Measurements from ENCODE around the gene VENTX. TPM values are rescaled to one million over a fixed set of nuclear protein-coding genes. Genes with fewer than 3 reads are reported as not detected.

Gene VENTX
- total RNA-seq, 1 donor from 2014 or later: not detected

DNA sequence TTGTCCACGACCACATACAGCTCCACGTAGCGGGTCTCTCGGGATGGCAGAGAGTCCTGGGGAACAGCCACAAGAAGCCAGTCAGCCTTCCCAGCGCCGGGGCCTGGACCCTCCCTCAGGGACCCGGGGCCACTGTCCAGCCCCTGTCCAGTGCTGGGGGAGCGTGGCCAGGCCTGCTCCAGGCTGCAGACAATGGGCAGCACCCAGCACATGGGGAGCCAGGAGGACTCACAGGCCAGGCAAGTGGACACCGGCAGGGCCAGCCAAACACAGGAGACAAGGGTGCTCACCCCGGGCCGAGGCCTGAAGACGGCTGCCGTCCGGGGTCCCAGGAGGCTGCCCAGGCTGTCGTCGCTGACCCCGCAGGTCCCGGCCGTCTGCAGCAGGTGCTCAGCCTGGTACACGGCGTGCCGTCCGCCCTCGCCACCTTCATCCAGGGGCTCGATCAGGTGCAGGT is 35.3 kb downstream of the VENTX start:
- no peak for DNase-seq (ENCODE audit: low spot score)
- Mint-ChIP-seq H3K9me3 (ENCODE audit: low read depth) (no peaks in the 10 kb centered on the region), H3K36me3 (ENCODE audit: low read depth) (no peaks in the 10 kb centered on the region), H3K27me3 (ENCODE audit: low read depth) (peaks cover 2% of the 10 kb centered on the region), H3K27ac (ENCODE audit: unreplicated experiment) (no peak overlapping the region), H3K4me1 (ENCODE audit: low read depth) (no peaks in the 10 kb centered on the region), H3K4me3 (ENCODE audit: unreplicated experiment) (no peak overlapping the region)
- no peak for TF ChIP-seq CTCF (IDR thresholded peaks at IDR 0.05)

- H3K9me3 Mint-ChIP-seq (ENCODE audit: low read depth): no peaks in the 10 kb centered on the region
- no peak for TF ChIP-seq CTCF (IDR thresholded peaks at IDR 0.05)
- H3K36me3 Mint-ChIP-seq (ENCODE audit: low read depth): peaks cover 1% of the 10 kb centered on the region
- H3K27me3 Mint-ChIP-seq (ENCODE audit: low read depth): peaks cover 2% of the 10 kb centered on the region
- no peak for DNase-seq (ENCODE audit: low spot score)
- no peaks in the 10 kb centered on the region for H3K4me1 Mint-ChIP-seq (ENCODE audit: low read depth)
- no peak overlapping the region for H3K27ac Mint-ChIP-seq (ENCODE audit: unreplicated experiment)
- no peak overlapping the region for H3K4me3 Mint-ChIP-seq (ENCODE audit: unreplicated experiment)
These were observed 36.0 kb downstream of the VENTX start for GRCh38 chr10:133273534-133274143.

GRCh38 chr10:133274751-133275683 is 37.4 kb downstream of the VENTX start:
- no peak overlapping the region for H3K27ac Mint-ChIP-seq (ENCODE audit: unreplicated experiment)
- TF ChIP-seq CTCF (IDR thresholded peaks at IDR 0.05): no peak
- no peak overlapping the region for H3K4me3 Mint-ChIP-seq (ENCODE audit: unreplicated experiment)
- no peaks in the 10 kb centered on the region for H3K9me3 Mint-ChIP-seq (ENCODE audit: low read depth)
- peaks cover 2% of the 10 kb centered on the region for H3K4me1 Mint-ChIP-seq (ENCODE audit: low read depth)
- no peak for DNase-seq (ENCODE audit: low spot score)
- peaks cover 2% of the 10 kb centered on the region for H3K27me3 Mint-ChIP-seq (ENCODE audit: low read depth)
- H3K36me3 Mint-ChIP-seq (ENCODE audit: low read depth): peaks cover 1% of the 10 kb centered on the region

- H3K36me3 Mint-ChIP-seq (ENCODE audit: low read depth): peaks cover 1% of the 10 kb centered on the region
- DNase-seq (ENCODE audit: low spot score): no peak
- no peaks in the 10 kb centered on the region for H3K9me3 Mint-ChIP-seq (ENCODE audit: low read depth)
- no peak for TF ChIP-seq CTCF (IDR thresholded peaks at IDR 0.05)
- H3K27me3 Mint-ChIP-seq (ENCODE audit: low read depth): peaks cover 2% of the 10 kb centered on the region
- H3K4me3 Mint-ChIP-seq (ENCODE audit: unreplicated experiment): no peak overlapping the region
- no peak overlapping the region for H3K27ac Mint-ChIP-seq (ENCODE audit: unreplicated experiment)
- H3K4me1 Mint-ChIP-seq (ENCODE audit: low read depth): peaks cover 2% of the 10 kb centered on the region
These were observed 38.0 kb downstream of the VENTX start for GRCh38 chr10:133275684-133276092.

- Mint-ChIP-seq H3K27me3 (ENCODE audit: low read depth) (peaks cover 2% of the 10 kb centered on the region), H3K9me3 (ENCODE audit: low read depth) (no peaks in the 10 kb centered on the region), H3K4me1 (ENCODE audit: low read depth) (peaks cover 2% of the 10 kb centered on the region), H3K4me3 (ENCODE audit: unreplicated experiment) (no peak overlapping the region), H3K27ac (ENCODE audit: unreplicated experiment) (no peak overlapping the region), H3K36me3 (ENCODE audit: low read depth) (peaks cover 1% of the 10 kb centered on the region)
- no peak for TF ChIP-seq CTCF (IDR thresholded peaks at IDR 0.05)
- no peak for DNase-seq (ENCODE audit: low spot score)
These were observed 38.4 kb downstream of the VENTX start for GRCh38 chr10:133276100-133276434.

Data from chondrocyte (in vitro differentiated cells).